ENCODE data around the gene RRP9.

The RRP9 gene

GRCh38 chr3:51961602-51962569, 20.2 kb upstream of the RRP9 start:
- TF ChIP-seq TCF12 (IDR thresholded peaks at IDR 0.05; ENCODE audit: low read depth) (no peak), MAX (IDR thresholded peaks at IDR 0.05) (no peak), CREB1 (IDR thresholded peaks at IDR 0.05; ENCODE audit: low read depth) (no peak), YY1 (IDR thresholded peaks at IDR 0.05; ENCODE audit: low read depth) (no peak), EP300 (IDR thresholded peaks at IDR 0.05; ENCODE audit: borderline replicate concordance) (no peak), RAD21 (IDR thresholded peaks at IDR 0.05; ENCODE audit: low read depth) (no peak), USF1 (IDR thresholded peaks at IDR 0.05) (no peak), EGR1 (IDR thresholded peaks at IDR 0.05) (no peak), TEAD4 (IDR thresholded peaks at IDR 0.05) (no peak), TAF1 (IDR thresholded peaks at IDR 0.05; ENCODE audit: low read depth) (no peak), CEBPB (IDR thresholded peaks at IDR 0.05) (no peak), NFIC (IDR thresholded peaks at IDR 0.05) (no peak), ZBTB7A (IDR thresholded peaks at IDR 0.05; ENCODE audit: low read depth) (no peak), REST (IDR thresholded peaks at IDR 0.05; ENCODE audit: low read depth) (no peak), FOXM1 (IDR thresholded peaks at IDR 0.05; ENCODE audit: borderline replicate concordance, low read depth) (no peak)

- no peak for TF ChIP-seq EGR1 (IDR thresholded peaks at IDR 0.05)
- no peak for TF ChIP-seq YY1 (IDR thresholded peaks at IDR 0.05; ENCODE audit: low read depth)
- TF ChIP-seq RAD21 (IDR thresholded peaks at IDR 0.05; ENCODE audit: low read depth): no peak
- TF ChIP-seq CREB1 (IDR thresholded peaks at IDR 0.05; ENCODE audit: low read depth): no peak
- no peak for TF ChIP-seq USF1 (IDR thresholded peaks at IDR 0.05)
- TF ChIP-seq TAF1 (IDR thresholded peaks at IDR 0.05; ENCODE audit: low read depth): no peak
- TF ChIP-seq FOXM1 (IDR thresholded peaks at IDR 0.05; ENCODE audit: borderline replicate concordance, low read depth): no peak
- TF ChIP-seq TCF12 (IDR thresholded peaks at IDR 0.05; ENCODE audit: low read depth): no peak
- no peak for TF ChIP-seq ZBTB7A (IDR thresholded peaks at IDR 0.05; ENCODE audit: low read depth)
- no peak for TF ChIP-seq TEAD4 (IDR thresholded peaks at IDR 0.05)
- no peak for TF ChIP-seq MAX (IDR thresholded peaks at IDR 0.05)
- TF ChIP-seq REST (IDR thresholded peaks at IDR 0.05; ENCODE audit: low read depth): no peak
- TF ChIP-seq NFIC (IDR thresholded peaks at IDR 0.05): no peak
- TF ChIP-seq EP300 (IDR thresholded peaks at IDR 0.05; ENCODE audit: borderline replicate concordance): no peak
- TF ChIP-seq CEBPB (IDR thresholded peaks at IDR 0.05): no peak
Measured at GRCh38 chr3:51961011-51961410, 19.3 kb upstream of the RRP9 start.

GRCh38 chr3:51960386-51960785, 18.7 kb upstream of the RRP9 start:
- TF ChIP-seq FOXM1 (IDR thresholded peaks at IDR 0.05; ENCODE audit: borderline replicate concordance, low read depth) (no peak), CREB1 (IDR thresholded peaks at IDR 0.05; ENCODE audit: low read depth) (no peak), RAD21 (IDR thresholded peaks at IDR 0.05; ENCODE audit: low read depth) (no peak), EP300 (IDR thresholded peaks at IDR 0.05; ENCODE audit: borderline replicate concordance) (no peak), ZBTB7A (IDR thresholded peaks at IDR 0.05; ENCODE audit: low read depth) (no peak), CEBPB (IDR thresholded peaks at IDR 0.05) (no peak), TEAD4 (IDR thresholded peaks at IDR 0.05) (no peak), TCF12 (IDR thresholded peaks at IDR 0.05; ENCODE audit: low read depth) (no peak)

- TF ChIP-seq TCF12 (IDR thresholded peaks at IDR 0.05; ENCODE audit: low read depth) (no peak), ZBTB7A (IDR thresholded peaks at IDR 0.05; ENCODE audit: low read depth) (no peak), EGR1 (IDR thresholded peaks at IDR 0.05) (no peak), TEAD4 (IDR thresholded peaks at IDR 0.05) (no peak), FOXM1 (IDR thresholded peaks at IDR 0.05; ENCODE audit: borderline replicate concordance, low read depth) (no peak), REST (IDR thresholded peaks at IDR 0.05; ENCODE audit: low read depth) (no peak), NFIC (IDR thresholded peaks at IDR 0.05) (no peak), CEBPB (IDR thresholded peaks at IDR 0.05) (no peak), TAF1 (IDR thresholded peaks at IDR 0.05; ENCODE audit: low read depth) (no peak), USF1 (IDR thresholded peaks at IDR 0.05) (no peak), CREB1 (IDR thresholded peaks at IDR 0.05; ENCODE audit: low read depth) (no peak), MAX (IDR thresholded peaks at IDR 0.05) (no peak), EP300 (IDR thresholded peaks at IDR 0.05; ENCODE audit: borderline replicate concordance) (no peak), YY1 (IDR thresholded peaks at IDR 0.05; ENCODE audit: low read depth) (no peak), RAD21 (IDR thresholded peaks at IDR 0.05; ENCODE audit: low read depth) (no peak)
Measured at GRCh38 chr3:51959651-51960050, 17.9 kb upstream of the RRP9 start.
